CD4-positive, alpha-beta T cell treated with Interleukin-4 for 4 hours (primary cell): Measurements from ENCODE around the gene IQUB.
"Not testable (repeated sequence)": the region's sequence is repeated elsewhere in the genome, so short reads cannot be mapped to it uniquely, and the experiment has no call there.

ENCODE experiments used
- DNase-seq: peaks from one replicate; pipeline ENCODE4 v3.0.0-alpha.2; 2020

Gene IQUB

DNA sequence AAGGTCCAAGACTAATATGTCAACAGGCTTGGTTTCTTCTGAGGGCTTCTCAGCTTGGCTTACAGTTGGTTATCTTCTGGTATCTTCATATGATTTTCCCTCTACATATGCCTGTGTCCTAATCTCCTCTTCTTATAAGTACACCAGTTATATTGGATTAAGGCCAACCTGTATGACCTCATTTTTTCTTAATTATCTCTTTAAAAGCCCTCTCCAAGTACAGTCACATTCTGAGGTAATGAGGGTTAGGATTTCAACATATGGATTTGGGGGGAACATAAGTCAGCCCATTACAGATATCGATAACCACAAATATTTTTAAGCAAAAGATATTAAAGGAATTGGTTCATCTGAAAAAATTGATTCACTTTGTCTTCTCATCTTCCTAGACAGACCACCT lies 49.2 kb downstream of the IQUB start:
- no peak for DNase-seq

DNA sequence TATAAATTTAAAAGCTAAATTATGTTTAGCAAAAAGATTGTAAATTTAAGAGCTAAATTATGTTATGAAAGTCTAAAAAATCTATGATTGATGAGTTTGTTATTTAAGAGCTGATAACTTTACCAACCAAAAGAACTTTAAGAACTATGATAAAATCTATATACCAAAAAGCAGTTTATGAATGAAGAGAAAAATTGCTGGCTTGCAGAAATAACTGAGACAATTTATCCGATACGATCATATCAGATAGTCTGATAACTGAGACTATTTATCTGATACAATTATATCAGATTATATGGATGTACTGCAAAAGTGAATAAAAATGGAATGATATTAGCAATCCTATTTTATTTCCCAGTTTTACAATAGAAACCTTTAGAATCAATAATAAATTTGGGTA lies 50.2 kb downstream of the IQUB start:
- DNase-seq: no peak

GRCh38 chr7:123480107-123480506 lies 54.3 kb downstream of the IQUB start:
- no peak for DNase-seq

DNA sequence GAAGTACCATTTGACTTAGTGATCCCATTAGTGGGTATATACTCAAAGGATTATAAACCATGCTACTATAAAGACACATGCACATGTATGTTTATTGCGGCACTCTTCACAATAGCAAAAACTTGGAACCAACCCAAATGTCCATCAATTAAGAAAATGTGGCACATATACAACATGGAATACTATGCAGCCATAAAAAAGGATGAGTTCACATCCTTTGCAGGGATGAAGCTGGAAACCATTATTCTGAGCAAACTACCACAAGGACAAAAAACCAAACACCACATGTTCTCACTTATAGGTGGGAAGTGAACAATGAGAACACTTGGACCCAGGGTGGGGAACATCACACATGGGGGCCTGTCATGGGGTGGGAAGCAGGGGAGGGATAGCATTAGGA lies 56.3 kb downstream of the IQUB start:
- not testable (repeated sequence) for DNase-seq

DNA sequence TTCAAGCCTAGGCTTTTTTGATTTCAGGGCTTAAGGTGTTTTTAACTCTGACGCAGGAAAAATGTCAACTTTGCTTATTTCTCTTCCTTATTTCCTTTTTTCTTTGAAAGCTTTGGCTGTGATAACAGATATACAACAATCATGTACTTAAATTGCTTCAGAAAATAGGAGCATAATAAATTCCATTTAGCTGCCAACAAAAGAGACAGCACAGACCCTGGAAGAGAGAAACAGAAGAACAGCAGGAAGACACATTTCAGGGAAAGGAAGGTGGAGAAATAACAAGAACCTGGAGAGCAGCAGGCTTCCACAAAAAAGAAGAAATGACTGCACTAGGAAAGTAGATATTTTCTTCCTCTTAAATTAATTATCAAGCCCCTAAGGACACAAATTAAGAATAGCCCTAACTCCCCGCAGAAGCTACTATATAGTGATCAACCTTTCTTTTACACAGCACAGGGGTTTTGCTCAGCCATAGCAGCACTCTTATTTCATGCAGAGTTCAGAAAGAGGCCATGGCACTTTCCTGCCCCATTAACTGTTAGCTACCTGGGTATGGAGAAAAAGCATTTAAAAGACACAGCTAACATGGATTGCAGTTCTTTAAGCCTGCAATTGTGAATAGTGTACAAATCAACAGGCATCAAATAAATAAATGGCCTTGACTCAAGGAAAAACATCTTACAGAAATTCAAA lies 61.5 kb downstream of the IQUB start:
- no peak for DNase-seq

- DNase-seq: no peak
Observed at GRCh38 chr7:123472327-123472726, 62.1 kb downstream of the IQUB start.

GRCh38 chr7:123468303-123468702 lies 66.1 kb downstream of the IQUB start:
- no peak for DNase-seq

DNA sequence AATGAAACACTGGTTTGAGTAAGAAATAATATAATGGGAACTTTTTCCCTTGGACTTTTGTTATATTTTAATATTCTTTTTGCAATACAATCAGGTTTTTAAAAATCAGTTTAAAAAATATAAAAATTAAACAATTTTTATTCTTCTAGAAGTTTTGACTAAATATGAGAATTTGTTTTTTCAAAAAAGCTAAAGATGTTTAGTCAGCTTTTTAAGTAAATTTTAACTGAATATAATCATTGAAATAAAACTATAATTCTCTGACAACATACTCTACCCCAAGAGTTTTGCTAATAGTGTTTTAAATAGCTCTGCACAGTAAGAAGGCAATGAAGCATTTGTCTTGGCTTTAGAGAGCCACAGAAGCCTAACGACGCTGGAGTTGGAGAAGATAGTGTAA lies 70.5 kb downstream of the IQUB start:
- DNase-seq: no peak

DNA sequence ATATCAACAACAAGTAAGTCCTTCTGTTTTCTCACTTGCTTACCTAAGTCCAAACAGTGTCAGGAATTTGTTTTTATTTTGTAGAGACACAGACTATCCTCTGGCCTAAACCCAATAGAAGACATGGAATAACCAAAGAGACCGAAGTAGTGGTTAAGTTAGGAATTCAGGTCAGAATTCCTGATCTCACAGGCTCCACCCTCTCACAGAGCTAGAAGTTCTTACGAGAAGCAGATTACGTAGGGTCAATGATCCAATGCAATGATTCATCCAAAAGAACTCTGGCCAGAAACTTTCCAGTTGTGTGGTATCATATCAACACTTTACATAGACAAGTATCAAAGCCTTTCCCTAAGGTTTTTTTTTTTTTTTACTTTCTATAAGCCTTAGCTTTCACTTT lies 73.8 kb downstream of the IQUB start:
- no peak for DNase-seq

DNA sequence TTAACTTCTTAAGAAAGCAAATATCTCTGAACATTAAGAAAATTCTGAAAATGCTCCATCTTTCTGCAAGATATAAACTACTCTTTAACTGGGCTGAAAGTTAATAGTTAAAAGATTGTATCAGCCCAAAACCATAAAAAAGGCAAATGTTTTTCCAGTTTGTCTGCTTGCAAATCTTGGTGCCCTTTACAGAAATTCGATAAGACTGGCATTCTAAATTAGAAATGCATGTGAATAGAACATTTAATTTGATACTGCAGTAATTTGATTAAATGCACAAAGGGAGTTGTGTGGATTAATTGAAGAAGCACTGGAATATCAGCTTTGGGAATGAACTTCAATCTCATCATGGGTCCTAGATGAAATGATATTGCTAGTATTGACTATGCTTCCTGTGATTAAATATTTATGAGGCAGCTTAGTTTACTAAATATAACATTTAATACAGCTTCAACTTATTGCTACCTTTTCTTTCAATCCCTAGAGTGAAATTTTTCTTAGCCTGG lies 78.4 kb downstream of the IQUB start:
- DNase-seq: no peak

DNA sequence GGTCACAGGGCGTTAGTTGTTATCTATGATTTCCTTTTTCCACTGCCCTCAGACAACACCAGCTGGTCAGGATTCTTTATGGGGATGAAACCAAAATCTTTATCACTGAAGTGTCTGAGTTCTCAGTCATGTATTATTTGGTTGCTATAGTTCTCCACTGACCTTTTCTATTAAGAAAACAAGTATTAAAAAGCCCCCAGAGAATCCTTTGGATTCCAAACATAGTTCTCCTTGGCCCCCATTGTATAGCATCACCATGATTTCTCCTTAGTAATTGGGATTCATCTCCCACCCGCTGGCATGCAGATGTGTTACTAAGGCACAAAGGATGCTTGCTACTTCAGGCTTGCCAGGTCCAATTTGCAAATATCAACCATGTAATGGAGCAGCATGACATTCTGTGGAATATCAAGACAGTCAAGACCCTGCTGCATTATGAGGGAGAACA lies 94.3 kb downstream of the IQUB start:
- DNase-seq: no peak

DNA sequence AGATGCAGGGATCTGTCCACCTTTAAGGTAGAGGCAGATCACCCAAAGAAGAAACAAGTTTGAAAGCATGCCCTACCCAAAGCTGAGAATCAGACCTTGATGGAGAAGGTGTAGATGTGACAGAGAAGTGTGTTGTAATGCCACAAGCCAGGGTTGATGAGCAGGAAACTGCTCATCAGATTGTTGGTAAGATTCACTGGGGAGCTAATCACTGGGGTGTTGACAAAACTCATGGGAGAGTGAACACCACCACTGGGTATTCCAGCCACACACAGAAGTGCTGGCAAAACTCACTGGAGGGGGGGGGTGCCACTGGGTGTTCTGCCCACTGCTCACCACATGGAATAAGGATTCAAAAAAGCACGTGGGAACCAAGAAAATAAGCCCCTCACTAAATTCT lies 95.2 kb downstream of the IQUB start:
- no peak for DNase-seq

- DNase-seq: no peak
Observed at GRCh38 chr7:123437447-123437995, 96.9 kb downstream of the IQUB start.

GRCh38 chr7:123435080-123435700 lies 99.2 kb downstream of the IQUB start:
- DNase-seq: no peak

- DNase-seq: no peak
Observed at GRCh38 chr7:123433665-123434064, 100.7 kb downstream of the IQUB start.

DNA sequence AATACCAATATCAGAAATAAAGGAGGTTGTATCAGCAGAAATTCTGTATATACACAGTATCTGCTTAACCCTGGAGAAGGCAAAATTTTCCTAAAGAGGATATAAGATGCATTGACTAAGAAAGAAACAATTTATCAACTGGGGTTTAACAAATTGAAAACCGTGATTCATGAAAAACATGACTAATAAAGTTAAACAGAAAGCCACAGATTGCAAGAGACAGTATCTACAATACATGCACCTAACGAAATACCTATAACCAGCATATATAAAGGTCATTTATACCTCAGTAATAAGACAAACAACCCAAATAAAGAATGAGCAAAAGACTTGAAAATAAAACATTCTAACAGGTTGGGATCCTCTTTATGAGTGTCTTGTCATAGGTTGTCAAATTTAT lies 101.8 kb downstream of the IQUB start:
- DNase-seq: no peak

DNA sequence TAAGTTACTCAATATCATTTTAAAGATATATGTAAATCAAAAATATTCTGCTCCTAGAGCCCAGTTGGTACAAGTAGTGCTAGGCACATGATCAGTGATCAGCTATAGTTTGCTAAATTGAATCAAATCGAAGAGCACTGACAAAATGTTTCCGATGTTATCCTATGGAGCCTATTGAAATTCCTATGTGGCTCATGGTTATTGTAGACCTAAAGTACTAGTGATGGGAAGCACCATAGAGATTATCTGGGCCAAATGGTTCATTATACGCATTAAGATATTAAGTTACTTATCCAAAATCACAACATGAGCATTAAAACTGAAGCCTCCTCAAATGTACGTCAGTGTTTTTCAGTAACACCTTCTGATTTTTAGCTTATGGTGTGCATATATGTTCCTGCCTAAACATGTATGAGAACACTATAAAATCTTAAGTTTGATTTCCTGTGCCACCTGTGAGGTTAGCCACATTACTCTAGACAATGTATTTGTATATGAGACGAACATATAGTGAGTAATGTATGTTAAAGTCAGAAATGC lies 103.2 kb downstream of the IQUB start:
- DNase-seq: no peak

DNA sequence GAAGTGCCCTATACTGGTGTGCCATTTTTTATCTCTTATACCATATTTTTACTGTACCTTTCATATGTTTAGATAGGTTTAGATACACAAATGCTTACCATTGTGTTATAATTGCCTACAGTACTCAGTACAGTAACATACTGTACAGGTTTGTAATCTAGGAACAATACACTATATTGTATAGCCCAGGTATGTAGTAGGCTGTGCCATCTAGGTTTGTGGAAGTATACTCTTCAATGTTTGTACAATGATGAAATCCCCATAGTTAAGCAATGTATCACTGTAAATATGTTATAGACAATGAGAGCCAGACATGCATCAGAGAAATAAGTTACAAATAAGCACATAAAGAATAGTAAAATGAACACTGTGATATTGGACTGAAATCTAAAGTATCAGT lies 109.1 kb downstream of the IQUB start:
- no peak for DNase-seq

GRCh38 chr7:123424463-123424862 lies 109.9 kb downstream of the IQUB start:
- DNase-seq: no peak

DNA sequence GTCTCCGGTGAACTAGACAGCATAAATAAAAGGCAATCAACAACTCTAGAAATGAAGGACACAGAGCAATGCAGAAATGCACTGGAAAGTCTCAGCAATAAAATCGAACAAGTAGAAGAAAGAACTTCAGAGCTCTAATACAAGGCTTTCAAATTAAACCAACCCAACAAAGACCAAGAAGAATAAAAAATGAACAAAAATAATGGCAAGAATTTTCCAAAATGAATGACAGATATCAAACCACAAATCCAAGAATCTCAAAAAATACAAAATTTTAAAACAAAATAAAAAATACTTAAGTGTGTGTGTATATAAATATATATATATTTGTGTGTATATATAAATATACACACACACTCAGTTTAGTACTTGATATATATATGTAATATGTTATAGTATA lies 110.8 kb downstream of the IQUB start:
- DNase-seq: no peak

DNA sequence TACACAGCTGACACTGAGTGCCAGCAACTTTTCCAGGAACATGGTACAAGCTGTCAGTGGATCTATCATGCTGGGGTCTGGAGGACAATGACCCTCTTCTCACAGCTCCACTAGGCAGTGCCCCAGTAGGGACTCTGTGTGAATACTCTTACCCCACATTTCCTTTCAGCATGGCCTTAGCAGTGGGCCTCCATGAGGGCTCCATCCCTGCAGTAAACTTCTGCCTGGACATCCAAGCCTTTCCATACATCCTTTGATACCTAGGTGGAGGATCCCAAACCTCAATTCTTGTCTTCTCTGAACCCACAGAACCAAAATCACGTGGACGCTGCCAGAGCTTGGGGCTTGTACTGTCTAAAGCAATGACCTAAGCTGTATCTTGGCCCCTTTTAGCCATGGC lies 116.8 kb downstream of the IQUB start:
- DNase-seq: no peak

- DNase-seq: no peak
Observed at GRCh38 chr7:123415625-123416024, 118.8 kb downstream of the IQUB start.

GRCh38 chr7:123410273-123410904 lies 124.0 kb downstream of the IQUB start:
- no peak for DNase-seq

GRCh38 chr7:123407951-123408350 lies 126.4 kb downstream of the IQUB start:
- DNase-seq: not testable (repeated sequence)
